ENCODE data around the gene INPP4A.
A peak's percentile ranks its signal among the peaks of the same experiment; 100 is the strongest.
"Not testable (repeated sequence)": the region's sequence is repeated elsewhere in the genome, so short reads cannot be mapped to it uniquely, and the experiment has no call there.

Gene INPP4A

DNA sequence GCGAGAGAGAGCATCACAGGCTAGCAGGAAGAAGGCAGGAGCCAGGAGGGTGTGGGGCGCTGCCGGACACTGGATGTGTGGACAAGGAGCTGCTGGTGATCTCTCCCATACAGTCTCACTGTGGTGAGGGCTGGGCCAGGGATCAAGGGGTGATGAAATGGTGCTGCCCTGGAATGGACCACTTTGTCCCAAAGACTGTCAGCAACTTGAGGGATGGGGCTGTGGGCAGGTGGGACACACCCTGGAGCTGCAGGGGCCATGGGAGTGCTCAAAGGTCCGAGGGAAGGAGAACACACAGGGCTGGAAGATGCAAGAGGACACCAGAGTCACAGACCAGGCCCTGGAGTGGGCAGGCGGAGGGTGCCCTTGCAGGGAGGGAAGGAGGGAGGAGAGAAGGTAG, 125.7 kb downstream of the INPP4A start:
- DNase-seq, result no peak

DNA sequence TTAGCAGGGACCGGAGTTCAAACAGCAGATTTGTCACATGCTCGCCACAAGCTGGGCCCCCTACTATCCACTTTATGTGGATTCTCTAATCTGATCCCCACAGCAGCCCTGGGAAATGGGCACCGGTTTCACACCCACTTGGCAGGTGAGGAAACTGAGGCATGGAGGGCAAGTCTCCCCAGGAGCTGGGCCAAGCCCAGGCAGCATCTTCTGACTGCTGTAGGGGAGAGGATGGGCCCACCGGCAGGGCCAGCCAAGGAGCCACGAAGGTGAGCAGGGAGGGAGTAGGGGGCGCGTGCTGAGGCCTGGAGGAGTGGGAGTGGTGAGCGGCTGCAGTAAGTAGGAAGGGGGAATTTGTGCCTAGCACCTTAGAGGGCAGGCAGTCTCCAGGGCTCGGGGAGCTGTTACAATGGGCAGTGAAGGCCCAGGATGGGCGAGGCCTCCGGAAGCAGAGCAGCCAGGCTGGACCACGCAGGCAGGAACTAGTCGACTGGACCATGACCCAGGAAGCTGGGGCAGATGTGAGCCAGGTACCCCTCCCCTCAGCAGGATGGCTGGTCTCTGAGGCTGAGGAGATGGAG, 126.6 kb downstream of the INPP4A start:
- DNase-seq, result no peak

DNA sequence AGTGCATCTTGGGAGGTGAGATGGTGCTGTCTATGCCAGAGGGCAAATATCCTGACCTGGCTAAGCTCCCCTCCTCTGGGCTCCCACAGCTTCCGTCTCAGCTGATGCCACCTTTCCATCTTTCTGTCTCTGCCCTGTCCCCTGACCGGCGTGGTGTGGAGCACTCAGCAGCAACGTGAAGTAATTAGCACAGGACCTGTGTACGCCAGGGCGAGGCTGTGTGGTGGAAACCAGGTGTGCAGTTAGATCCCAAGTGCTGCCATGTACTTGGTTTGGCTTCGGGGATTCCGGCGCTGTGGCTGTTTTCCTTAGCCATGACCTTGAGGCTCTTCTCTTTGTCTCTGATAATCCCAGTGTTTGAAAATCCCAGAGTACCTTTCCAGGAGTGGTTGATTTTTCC, 127.1 kb downstream of the INPP4A start:
- DNase-seq, result no peak

DNA sequence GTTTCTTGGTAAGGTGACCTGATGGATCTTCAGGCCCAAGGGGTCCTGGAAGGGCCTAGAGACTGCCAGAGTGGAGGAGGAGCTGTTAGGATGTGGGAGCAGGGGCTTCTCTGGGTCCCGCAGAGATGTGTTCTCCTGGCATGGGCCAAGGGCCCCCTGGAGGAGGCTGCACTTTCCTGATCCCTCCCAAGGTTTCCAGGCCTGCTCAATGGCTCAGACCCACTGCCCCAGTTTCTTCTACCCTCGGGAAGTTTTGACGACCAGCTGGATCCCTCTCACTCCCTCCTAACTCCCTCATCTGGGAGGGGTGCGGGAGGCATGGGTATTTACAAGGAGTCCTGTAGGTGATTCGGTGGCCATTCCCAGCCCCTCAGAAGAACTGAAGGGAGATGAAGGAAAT, 127.6 kb downstream of the INPP4A start:
- DNase-seq, result no peak

DNA sequence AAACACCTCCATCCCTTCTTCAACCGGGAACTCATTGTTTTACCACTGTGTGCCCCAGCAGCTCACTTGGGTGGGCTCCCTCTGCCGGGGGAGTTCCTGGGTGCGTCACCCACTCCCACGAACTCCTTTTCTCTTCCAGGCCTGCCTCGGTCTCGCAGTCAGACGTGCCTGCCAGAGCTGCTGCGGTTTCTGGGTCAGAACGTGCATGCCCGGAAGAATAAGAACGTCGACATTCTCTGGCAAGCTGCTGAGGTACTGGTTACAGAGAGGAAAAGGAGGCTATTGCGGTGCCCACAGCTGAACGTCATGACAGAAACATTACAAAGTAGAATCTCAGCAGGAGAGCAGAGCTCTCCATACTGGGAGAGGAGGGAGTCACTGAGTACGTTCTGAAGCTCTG, 128.0 kb downstream of the INPP4A start:
- no peak for DNase-seq

DNA sequence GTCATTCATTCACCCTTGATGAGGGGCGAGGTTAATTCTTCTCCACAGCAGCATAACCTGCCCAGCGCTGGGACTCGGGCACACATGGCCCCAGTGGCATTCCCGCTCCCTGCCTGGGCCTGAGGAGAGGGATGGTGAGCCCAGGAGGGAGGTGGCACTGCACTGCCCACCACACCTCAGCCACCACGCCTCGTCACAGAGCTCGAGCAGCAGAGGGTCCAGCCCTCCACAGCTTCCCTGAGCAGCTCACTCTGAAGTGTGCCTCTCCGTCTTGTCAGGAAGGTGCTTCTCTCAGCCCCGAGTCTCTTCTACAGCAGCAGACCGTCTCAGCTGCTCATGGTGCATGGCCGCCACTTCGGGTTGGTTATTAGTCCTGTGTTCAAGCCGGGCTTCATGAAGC, 128.8 kb downstream of the INPP4A start:
- no peak for DNase-seq

DNA sequence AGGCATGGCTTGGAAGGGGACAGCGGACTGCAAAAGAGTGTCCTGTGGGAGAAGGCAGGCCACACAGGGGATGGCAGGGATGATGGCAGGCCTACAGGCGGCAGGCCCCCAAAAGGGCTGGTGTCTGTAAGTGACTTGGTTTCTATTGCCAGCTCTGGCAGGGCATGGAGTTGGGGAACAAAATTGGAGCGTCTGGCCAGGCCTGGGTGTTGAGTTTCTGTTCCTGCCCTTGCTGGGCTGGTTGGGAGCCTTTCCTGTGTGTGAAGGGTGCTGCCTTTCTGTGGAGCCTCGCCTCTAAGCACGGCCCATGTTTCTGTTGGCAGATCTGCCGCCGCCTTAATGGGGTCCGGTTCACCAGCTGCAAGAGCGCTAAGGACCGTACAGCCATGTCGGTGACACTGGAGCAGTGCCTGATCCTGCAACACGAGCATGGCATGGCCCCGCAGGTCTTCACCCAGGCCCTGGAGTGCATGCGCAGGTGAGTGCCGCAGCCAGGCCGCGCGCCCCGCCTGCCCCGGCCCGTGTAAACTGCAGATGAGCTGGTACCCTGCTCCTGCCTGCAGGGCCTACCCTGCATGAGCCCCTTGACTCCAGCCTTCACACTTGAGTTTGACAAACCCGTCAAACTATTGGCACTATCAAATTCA, 132.1 kb downstream of the INPP4A start:
- no peak for DNase-seq

DNA sequence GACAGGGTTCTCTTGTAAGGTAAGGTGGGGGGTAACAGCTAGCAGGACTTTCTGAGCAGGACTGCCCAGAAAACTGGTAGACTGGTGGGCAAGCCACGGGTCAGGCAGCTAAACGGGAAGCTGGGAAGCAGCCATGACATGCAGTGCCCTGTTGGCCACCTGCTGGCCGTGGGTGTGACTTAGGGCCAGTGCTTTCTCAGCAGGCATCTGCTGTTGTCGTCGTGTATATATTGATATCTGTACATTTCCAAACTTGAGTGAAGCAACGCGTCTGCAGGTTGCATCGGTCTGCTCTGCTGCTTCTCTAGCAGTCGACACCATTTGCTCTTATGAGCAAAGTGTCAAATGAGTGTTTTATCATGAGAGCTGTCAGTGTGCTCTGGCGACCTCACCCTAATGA, 132.7 kb downstream of the INPP4A start:
- no peak for DNase-seq

DNA sequence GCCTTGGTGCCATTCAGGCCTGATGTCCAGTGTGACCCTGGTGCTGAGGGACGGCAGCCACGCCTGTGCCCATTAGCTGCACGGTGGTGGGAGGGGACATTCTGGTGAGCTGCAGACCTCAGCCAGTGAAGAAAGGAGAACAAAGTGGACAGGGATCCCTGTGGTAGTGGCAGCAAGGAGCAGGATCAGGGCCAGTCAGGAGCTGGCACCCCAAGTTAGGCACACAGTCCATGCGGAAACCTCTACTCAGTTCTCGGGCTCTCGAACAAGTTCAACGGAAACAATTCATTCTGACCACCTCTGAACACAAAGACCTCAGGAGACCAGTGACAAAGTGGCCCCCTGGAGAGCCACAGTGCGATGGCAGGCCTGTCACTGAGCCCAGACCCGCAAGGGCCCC, 133.6 kb downstream of the INPP4A start:
- DNase-seq, result no peak

DNA sequence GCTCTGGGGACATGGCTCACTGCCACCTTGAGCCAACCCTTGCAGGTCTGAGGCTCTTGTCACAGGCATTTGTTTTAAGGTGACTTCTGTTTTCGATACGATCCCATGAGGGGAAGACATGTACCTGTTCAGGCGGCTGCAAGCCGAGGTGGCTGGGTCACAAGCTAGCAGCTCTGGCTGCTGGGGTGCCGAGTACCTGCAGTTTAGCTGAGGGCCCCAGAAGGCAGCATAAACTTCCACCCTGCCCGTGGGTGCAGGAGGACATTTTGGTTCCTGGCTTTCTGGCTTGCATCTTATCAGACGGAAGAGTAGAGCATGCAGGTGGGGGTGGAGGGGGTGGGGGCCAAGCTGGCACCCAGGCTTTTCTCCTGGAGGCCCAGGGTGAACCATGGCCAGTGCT, 135.3 kb downstream of the INPP4A start:
- no peak for DNase-seq

DNA sequence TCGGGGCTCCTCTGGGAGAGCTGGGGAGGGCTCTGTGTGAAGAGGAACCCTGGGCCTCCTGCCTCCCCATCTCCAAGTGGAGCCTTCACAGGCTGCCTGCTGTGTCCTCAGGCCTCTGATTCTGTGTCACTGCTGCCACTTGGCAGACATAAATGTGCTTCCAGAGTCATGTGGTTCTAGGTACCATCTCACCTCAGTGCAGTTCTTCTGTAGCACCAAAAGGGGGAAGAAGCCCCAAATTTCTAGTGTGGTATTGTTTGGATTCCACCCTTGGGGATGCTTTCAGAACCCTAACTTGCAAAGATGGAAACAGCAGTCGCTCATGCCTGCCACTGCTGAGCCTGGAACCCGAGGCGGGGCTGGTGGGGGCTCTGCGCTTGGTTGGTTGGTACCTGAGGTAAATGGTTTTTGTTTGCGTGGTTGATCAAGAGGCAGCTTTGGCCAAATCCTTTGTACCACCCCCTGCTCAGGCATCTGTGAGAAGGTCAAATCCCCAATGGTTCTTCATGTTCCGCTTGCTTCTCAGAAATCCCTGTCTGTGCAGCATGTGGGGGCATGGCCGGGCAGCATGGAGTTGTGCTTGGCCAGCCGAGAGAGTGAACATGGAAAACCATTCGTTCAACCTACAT, 136.1 kb downstream of the INPP4A start:
- no peak for DNase-seq

DNA sequence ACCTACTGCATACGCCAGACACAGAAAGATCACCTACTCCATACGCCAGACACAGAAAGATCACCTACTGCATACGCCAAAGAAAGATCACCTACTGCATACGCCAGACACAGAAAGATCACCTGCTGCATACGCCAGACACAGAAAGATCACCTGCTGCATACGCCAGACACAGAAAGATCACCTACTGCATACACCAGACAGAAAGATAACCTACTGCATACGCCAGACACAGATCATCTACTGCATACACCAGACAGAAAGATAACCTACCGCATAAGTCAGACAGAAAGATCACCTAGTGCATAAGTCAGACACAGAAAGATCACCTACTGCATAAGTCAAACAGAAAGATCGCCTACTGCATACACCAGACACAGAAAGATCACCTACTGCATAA, 137.9 kb downstream of the INPP4A start:
- no peak for DNase-seq

DNA sequence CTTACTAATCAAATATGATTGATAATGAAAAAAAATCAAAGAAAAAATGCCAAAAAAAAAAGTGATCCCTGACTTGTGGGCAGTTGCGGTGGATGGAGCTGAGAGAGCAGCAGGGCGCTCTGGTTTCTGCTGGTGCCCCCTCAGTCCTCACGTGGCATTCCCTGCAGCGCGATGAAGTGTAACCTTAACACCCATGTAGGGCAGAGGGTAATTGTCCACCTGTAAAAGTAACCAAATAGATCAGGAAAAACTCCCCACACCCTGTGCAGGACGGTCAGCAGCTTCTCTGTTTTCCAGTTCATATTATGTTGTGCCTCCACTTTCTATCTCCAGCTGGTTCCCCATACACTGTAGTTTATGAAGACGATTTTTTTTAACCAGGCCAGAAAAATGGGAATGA, 138.6 kb downstream of the INPP4A start:
- DNase-seq, result no peak

DNA sequence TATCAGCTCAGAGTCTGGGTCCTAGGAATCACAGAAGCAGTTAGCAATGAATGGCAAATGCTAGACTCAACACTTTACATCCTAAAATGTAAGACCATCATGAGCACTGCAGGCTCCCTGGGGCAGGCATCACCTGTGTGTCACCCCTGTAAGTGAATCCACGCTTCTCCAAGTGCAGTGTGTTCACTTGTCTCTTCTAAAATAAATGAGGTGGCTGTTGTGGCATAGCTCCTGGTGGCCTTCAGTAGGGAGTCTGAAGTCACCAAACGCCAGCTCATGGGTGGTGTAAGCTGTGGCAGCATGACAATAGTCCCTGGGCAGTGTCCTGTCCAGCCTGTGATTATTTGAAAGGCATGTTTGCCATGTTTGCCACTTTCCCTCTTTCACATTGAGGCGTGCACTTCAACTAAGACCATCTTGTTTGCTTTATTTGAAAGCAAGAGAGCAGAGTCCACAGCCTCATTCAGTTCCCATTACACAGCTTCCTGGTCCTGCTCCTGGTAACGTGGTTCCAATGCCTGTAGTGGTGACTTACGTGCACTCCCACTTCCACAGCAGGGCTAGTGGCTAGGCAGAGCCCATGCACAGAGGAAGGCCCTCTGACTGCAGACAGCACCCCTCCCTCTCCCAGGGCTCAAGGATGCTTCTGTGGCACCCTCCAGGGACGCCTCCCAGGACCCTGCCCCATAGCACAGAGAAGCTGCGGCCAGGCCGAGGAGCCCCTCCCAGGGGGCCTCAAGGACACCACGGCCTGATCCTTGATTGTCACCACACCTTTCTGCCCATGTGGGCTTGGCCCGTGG, 139.4 kb downstream of the INPP4A start:
- no peak for DNase-seq

DNA sequence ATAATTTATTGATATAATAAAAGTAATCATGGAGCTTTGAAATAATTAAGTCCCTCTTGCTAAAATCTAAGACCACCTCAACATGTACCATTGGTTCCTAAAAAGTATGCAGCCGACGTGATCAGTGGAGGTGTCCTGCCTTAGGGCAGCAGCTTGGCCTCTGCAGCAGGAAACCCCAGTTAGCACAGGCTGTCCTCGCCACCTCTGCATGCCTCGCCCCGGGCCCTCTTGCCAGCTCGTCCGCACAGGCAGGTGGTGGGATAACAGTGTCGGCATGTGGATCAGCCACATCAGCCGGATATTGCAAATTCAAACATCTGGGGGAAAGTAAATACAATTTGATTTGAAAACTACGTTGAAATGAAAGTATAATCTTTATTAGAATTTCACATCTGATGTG, 140.7 kb downstream of the INPP4A start:
- DNase-seq, result no peak

DNA sequence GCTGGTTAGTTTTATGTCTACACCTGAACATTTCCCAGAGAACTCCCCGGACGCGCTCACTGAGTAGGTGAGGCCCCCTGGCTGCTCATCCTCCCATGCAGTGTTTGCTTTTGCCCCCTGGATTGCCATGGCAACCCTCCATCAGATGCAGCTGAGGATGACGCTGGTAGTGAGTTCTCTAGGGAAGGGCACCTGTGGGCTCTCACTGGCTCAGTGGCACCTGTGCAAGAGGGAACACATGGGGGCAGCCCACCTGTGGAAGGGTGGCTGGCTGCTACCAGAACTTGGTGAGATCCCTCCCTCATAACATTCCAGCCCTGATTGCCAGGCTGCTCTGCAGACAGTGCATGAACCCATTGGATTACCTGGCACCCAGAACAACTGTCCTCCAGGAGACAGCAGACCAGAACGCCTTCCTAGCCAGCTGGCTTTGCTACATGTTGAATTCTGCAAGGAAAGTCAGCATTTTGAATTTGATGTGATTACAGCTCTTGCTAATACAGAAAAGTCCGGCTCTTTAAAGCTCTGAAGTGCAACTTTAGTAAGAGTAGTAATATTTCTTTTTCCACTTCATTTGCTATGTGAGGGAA, 142.0 kb downstream of the INPP4A start:
- DNase-seq, result no peak

DNA sequence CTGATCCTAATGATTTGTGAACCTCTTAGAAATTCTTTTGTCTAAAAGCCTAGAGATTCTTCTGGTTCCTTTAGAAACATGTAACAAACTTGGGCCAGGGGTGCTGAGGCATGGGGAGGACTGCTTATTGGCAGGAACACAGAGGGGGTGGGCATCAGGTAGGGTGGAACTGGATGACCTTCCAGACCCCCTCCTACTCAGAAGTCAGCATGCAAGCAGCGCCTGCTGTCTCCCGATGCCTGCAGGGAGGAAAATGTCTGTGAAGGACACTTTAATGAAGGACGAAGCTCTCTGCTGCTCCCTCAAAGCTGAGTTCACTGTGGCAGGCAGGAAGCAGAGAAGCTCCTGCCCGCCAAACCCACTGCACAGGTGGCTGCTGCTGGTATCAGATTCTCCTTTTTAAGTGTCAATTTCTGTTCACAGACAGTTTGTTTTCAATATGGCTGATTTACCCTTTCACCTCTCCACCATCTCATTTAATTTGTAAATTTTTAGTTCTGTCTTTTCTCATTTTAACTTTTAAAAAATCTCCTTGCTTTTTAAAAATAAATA, 144.3 kb downstream of the INPP4A start:
- DNase-seq, result no peak

DNA sequence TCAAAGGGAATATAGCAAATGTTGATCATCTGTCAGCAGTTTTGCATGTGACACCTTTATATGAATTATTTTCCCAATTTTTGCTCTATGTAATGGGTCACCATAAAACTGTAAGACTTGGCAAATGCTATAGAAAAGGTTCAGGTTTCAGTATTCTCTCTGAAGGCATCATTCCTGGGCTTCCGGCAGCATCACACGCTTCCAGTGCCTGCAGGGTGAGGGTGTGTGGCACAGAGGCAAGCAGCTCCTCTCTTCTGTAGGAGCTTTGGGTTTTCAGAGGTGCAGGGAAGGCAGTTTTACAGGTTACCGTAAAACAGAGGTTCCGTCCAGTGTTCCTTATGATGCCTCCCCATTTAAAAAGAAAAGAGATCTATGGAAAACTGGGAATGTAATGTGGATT, 144.8 kb downstream of the INPP4A start:
- no peak for DNase-seq

DNA sequence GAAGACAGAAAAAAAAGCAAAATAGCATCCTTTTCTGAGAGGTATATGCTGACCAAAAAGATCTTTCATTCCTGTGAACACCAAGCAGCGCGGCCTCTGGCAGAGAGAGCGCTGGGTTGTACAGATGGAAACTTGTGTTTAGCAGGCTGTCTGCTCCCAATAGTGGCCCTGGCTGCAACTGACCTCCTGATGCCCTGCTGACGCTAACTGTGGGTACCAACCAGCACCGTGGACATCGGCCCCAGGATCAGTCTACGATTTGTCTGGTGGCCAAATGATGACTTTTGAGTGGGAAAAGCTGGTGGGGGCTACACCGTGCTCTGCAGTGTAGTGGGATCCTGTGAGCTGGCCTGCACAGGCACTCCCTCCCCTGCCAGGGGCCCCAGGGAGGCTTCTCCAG, 147.9 kb downstream of the INPP4A start:
- DNase-seq, result no peak

DNA sequence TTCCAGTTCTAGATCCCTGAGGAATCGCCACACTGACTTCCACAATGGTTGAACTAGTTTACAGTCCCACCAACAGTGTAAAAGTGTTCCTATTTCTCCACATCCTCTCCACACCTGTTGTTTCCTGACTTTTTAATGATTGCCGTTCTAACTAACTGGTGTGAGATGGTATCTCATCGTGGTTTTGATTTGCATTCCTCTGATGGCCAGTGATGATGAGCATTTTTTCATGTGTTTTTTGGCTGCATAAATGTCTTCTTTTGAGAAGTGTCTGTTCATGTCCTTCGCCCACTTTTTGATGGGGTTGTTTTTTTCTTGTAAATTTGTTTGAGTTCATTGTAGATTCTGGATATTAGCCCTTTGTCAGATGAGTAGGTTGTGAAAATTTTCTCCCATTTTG, 150.0 kb downstream of the INPP4A start:
- not testable (repeated sequence) for DNase-seq

DNA sequence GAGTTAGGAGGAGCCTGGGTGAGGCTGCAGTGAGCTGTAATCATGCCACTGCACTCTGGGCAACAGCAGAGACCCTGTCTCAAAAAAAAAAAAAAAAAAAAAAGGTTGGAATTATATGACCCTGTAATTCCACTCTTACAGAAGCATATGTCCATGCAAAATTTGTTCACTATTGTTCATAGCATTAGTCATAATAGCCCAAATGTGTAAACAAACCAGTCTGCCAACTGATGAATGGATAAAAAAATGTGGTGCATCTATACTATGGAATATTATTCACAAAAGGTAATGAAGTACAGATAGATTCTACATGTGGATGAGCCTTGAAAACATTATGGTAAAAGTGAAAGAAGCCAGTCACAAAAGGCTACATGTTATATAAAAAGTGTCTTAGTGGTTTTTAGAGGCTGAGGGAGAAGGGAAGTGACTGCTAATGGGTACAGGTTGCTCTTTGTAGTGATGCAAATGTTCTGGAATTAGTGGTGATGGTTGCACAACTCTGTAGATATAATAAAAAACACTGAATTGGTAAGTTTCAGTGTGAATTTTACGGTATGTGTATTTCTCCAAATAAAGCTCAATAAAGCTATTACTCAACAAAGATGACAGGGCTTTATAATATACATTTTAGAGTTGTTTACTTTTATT, 154.2 kb downstream of the INPP4A start:
- no peak for DNase-seq

DNA sequence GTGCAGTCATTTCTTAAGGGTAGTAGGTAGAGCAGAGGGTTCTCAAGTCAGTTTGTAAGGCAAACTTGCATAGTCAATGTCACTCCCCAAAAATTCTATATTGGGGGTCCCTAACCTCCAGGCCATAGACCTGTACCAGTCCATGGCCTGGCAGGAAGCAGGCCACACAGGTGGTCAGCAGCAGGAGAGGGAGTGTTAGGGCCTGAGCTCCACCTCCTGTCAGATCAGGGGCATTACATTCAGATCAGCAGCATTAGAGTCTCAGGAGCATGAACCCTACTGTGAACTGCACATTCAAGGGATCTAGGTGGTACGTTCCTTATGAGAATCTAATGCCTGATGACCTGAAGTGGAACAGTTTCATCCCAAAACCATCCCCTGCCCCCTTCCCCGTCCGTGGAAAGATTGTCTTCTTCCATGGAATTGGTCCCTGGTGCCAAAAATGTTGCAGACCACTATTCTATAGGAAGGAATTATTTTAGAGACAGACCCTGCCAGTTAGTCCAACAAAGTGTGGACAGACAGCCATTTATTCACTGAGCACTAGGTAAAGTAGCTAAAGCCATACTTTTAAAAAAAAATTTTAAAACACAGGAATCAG, 157.0 kb downstream of the INPP4A start:
- peak; percentile 22 for DNase-seq
